Activated CD8-positive, alpha-beta memory T cell treated with anti-CD3 and anti-CD28 coated beads, Interleukin-2, amount 50 U/mL, for 1 hour (primary cell): ENCODE results near the gene TBC1D10A.

Source experiments
- DNase-seq: peaks from one replicate; pipeline ENCODE4 v3.0.0-alpha.2; 2020; ENCODE audit errors: extremely low read depth

TBC1D10A gene

GRCh38 chr22:30299322-30299721, 27.4 kb downstream of the TBC1D10A start:
- no peak for DNase-seq

GRCh38 chr22:30297991-30298701, 28.6 kb downstream of the TBC1D10A start:
- no peak for DNase-seq

GRCh38 chr22:30297276-30297990, 29.3 kb downstream of the TBC1D10A start:
- no peak for DNase-seq

DNA sequence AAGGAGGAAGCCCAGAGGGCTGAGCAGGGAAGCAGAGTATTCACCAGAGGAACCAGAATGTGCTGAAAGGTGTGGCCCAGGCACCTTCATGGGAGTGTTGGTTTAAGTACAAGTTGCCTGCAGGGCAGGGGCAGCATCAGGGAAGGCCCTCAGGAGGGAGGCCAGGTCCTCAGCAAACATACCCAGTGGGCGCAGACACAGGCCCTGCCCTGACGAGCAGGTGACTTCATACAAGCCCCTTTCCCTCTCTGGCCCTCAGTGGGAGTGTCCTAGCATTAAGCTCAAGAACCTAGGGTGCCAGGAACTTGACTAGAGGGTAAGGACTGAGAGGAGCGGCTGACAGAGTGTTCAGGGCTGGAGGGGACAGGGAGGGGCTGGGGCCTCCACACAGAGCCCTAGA, 29.9 kb downstream of the TBC1D10A start:
- DNase-seq, result no peak

GRCh38 chr22:30296324-30296723, 30.4 kb downstream of the TBC1D10A start:
- no peak for DNase-seq

DNA sequence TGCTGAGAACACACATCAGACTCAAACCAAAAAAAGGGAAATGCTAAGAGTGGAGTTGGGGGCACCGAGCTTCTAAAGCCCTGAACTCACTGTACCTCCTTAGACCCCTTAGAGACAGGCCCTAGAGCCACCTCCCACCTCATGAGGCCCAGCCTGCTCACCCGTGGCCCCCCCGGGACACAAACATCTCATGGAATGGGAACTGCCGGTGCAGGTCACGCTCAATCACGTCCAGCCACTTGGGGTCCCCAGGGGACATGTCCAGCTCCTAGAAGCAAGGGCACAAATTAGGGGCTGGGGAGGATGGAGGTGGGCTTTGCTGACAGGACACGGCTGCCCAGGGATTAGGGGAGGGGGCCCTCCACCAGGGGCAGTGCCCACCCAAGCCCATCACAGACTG, 31.2 kb downstream of the TBC1D10A start:
- DNase-seq, result no peak

GRCh38 chr22:30294830-30295229, 31.9 kb downstream of the TBC1D10A start:
- DNase-seq, result no peak

DNA sequence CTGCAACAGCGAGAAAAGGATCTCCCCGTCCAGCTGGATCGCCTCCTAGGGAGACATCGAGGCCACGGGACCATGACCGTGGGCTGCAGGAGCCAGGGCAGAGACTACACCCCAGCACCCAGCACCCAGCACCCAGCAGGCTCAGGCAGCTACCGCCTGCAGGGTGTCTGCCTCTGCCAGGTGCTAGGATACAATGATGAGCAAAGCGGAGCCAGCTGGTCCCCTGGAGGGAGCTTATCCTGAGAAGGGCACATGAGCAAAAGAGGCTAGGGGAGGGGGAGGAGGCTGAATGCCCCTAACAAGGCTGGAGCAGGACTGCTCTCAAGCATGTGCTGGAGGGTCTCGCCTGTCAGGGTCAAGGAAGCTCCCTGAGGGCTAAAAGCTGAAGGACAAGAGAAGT, 32.7 kb downstream of the TBC1D10A start:
- DNase-seq, result no peak

GRCh38 chr22:30293026-30293425, 33.7 kb downstream of the TBC1D10A start:
- DNase-seq, result no peak

DNA sequence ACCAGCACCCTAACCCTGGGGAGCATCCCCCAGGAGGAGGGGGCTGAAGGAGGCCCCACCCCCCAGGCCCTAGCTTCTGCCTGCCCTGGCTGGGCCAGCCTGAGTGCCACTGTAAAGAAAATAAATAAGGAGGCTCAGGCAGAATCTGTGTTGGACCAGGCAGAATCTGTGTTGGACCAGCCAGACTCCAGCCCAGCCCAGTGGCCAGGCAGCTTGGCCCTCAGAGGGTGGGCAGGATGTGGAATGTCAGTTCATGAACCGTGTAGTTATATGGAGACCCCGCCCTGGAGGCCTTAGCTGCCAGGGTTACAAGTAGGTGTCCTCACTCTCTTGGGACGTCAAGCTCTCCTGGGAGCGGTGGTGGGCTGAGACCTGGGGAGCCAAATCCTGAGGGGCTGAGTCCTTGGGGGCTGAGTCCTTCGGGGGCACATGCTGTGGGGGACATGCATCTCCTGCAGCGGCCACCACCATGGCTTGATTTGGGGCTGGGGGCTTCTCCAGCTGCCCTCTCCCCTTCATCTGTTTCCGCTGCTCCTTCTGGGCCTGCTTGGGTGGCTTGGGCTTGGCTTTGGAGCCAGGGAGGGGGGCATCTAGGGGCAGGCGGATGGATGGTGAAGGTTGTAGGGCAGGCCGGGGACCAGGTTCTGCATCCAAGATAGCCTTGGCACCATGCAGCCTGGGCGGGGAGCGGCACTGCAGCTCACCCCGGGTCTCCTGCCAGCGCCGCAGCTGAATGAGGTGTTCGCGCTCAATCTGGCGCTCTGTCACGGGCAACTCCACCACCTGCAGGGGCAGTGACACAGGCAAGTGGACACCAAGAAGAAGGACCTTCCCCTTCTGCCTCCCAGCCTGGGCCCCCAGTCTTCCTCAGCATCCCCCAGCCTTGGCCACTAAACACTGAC, 34.4 kb downstream of the TBC1D10A start:
- DNase-seq, result no peak

- no peak for DNase-seq
Observed at GRCh38 chr22:30291058-30291892, 35.5 kb downstream of the TBC1D10A start.

DNA sequence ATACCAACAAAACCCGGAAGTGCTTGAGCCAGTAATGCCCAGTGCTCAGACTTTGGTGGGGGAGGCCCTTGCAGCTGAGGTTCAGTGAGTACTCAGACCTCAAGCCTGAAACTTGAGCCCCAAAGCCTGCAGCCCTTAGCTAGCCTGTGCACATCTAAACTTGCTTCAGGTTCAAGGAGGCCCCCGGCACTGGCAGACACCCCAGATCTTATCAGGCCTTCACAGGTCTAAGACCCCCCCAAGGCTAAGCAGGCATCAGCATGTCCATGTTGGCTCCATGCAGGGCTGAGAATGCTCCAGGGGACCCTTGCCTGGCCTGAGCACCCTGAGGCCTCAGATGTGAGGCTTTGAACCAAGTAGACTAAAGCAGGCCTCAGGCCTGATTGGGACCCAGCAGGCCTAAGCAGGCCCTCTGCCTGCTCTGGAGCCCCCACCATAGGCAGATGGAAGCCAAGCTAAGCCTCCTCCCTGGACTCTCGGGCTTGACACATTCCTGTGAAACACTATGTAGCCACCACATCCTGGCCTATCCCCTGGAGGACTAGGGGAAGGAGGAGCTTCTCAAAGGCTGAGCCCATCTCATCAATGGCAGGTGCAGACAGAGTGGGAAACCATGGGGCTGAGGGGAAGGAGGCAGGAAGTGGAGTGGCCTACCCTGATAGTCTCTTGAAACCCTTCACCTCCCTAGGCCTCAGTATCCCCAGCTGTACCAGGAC, 36.2 kb downstream of the TBC1D10A start:
- DNase-seq, result no peak

- no peak for DNase-seq
Observed at GRCh38 chr22:30289980-30290313, 36.8 kb downstream of the TBC1D10A start.

DNA sequence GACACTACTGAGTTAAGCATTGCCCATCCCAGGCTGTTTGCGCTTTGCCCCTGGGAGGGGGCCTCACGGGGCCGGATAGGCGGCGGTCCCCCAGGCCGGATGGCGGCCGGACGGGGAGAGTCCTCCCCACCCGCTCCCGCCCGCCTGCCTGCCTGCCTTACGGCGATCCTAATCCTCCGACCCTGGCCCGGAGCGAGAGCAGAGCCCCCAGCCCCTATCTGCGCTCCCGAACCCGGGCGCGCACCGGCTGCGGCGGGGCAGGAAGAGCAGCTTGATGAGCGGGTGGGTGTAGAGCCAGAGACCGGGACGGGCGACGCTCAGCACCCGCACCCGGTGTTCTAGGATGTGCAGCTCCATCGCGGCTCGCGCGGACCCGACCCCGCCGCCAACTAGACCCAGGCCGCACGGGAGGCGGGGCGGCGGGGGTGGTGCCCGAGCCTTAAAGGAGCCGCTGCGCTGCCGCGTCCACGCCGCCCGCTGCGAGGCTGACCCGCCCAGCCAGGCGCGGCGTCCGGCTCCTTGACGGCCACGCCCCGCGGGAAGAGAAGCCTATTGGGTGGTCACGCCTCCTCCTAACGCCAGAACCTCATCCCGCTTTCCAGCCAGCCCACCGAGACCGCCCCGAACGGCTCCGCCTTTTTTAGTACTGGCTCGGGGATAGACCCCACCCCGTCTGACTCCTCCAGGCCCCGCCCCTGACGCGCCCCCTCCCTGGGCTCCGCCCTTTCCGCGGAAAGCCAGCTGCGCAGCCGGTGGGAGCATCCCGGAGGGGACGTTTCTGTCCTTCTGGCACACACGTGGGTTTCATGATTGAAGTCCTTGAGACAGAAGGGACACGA, 37.4 kb downstream of the TBC1D10A start, which contains the start of gene CASTOR1:
Gene CASTOR1, minus strand, starts transcription at position 365 of the 839 bp plus-strand sequence. Its CDS starts 8 bp downstream, at position 357.
- peak; percentile 61 for DNase-seq

DNA sequence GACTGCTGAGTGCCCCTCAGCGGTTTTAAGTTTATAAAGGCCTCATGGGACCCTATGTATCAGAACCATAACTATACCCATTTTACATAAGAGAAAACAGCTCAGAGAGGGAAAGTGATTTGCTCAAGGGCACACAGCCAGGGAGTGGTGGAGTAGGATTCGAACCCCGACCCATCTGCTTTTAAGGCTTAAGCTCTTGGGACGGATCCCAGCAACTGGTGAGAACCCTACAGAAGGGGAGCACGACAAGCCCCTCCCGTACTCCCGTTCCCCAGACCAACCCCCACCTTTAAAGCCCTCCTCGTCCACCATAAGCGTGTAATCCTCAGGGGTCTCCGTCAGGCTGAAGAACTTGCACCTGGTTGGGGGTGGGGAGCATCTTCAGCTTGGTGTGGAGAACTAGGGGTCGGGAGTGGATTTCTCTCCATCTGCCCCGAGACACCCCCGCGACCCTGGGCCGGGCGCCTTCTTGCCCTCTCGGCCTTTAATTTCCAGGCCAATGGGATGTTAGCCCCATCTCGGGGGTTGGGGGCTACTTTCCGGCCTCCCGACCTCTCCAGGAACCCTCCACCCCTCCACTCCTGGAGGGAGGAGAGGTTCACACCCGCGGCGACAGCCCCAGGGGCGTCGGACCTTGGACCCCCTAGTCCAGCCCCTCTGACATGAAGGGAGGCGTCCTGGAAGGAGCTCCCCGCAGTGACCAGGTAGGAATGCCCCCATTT, 38.2 kb downstream of the TBC1D10A start:
- DNase-seq, result no peak

DNA sequence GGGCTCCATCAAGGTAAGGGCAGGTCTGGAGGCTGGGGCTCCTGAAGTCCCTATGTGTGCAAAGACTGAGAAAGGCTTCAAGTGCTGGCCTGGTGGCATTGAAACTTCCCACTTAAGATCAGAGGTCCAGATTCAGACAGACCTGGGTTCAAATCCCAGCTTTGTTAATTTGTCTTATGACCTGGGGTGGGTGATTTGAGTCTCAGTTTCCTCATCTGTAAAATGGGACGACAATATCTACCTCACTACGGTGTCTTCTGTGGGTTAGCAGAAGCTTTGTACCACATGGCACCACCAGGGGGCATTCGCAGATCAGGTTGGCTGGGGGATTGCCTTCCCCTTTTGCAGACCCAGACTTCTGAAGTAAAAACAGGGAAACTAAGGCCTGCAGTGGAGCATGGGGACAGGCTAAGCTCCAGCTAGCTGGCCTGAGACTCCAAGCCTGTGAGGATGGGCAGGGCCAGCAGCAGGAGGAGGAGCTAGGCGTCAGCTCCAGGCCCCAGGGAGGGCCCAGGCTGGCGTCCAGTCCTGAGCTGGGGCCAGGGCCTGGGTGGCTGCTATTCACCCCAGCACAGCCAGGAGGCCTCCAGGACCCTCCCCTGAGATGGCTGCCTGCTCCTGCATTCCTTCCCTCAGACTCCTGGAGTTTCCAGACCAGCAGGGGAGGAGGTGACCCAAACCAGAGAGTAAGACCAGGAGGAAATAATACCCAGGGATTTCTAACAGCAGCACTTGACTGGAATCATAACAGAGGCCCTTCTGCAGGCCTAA, 38.9 kb downstream of the TBC1D10A start:
- DNase-seq, result peak; percentile 75

- no peak for DNase-seq
Observed at GRCh38 chr22:30286813-30287647, 39.7 kb downstream of the TBC1D10A start.

- no peak for DNase-seq
Observed at GRCh38 chr22:30286331-30286730, 40.4 kb downstream of the TBC1D10A start.
